GM19351 (cell line): Measurements from ENCODE around the gene IFITM5.
"Not testable (repeated sequence)": the region's sequence is repeated elsewhere in the genome, so short reads cannot be mapped to it uniquely, and the experiment has no call there.

Source experiments
- ATAC-seq: cut with Tn5 transposase; IDR thresholded peaks from one replicate; pipeline ENCODE4 v1.9.1; 2021; ENCODE audit warnings: mild to moderate bottlenecking, moderate library complexity; ENCODE audit not compliant: unreplicated experiment

The IFITM5 gene

GRCh38 chr11:328516-329100, 29.3 kb upstream of the IFITM5 start:
- not testable (repeated sequence) for ATAC-seq

- ATAC-seq = no peak
Observed at GRCh38 chr11:328012-328411, 28.7 kb upstream of the IFITM5 start.

GRCh38 chr11:327581-327923, 28.2 kb upstream of the IFITM5 start:
- no peak for ATAC-seq

GRCh38 chr11:326842-327580, 27.7 kb upstream of the IFITM5 start:
- peak; percentile 79 for ATAC-seq

GRCh38 chr11:326592-326841, 27.2 kb upstream of the IFITM5 start:
- no peak for ATAC-seq

- ATAC-seq = no peak
Observed at GRCh38 chr11:325796-326591, 26.7 kb upstream of the IFITM5 start.

GRCh38 chr11:324593-325517, 25.5 kb upstream of the IFITM5 start:
- ATAC-seq = not testable (repeated sequence)

GRCh38 chr11:324156-324555, 24.8 kb upstream of the IFITM5 start:
- no peak for ATAC-seq

- not testable (repeated sequence) for ATAC-seq
Observed at GRCh38 chr11:319888-320273, 20.6 kb upstream of the IFITM5 start.

GRCh38 chr11:319121-319887, 20.0 kb upstream of the IFITM5 start:
- peak; percentile 20 for ATAC-seq

GRCh38 chr11:318405-319120, 19.2 kb upstream of the IFITM5 start:
- peak; percentile 43 for ATAC-seq

- ATAC-seq = not testable (repeated sequence)
Observed at GRCh38 chr11:317668-318404, 18.5 kb upstream of the IFITM5 start.

- no peak for ATAC-seq
Observed at GRCh38 chr11:316891-317301, 17.6 kb upstream of the IFITM5 start.

GRCh38 chr11:316031-316701, 16.8 kb upstream of the IFITM5 start:
- no peak for ATAC-seq

GRCh38 chr11:315516-315994, 16.2 kb upstream of the IFITM5 start:
- ATAC-seq = no peak

- ATAC-seq = no peak
Observed at GRCh38 chr11:315051-315481, 15.7 kb upstream of the IFITM5 start.

- not testable (repeated sequence) for ATAC-seq
Observed at GRCh38 chr11:314554-314875, 15.2 kb upstream of the IFITM5 start.

GRCh38 chr11:313787-314553, 14.6 kb upstream of the IFITM5 start, which contains the start of gene IFITM1:
TSS of gene IFITM1 (plus strand) at chr11:314040. CDS start at chr11:314171, 131 bp downstream.
- peak; percentile 51 for ATAC-seq
